NCI-H748 (cell line): Measurements from ENCODE around the gene TMTC2.
"Not testable (repeated sequence)": the region's sequence is repeated elsewhere in the genome, so short reads cannot be mapped to it uniquely, and the experiment has no call there.

Experiments
- DNase-seq: peaks from one replicate; lab custom pipeline; 2025; ENCODE audit not compliant: unreplicated experiment; lab: John Stamatoyannopoulos, UW

Gene TMTC2

DNA sequence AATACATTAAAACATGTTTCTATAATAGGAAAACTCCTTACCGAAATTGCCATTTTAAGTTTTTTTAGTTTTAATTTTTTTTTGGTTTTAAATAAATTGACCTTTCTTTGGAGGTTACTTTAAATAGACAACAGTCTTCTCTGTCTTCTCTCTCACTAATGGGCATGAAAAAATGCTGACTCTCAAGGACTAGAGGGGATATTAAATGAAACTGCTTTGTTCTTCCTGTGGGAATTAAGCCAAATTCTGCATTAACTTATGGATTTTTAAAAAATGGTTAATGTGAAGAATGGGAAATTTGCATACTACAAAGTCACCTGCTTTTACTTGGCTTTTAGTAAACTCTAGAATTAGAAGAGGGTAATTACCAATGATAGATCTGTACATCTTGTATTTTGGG, 378.9 kb downstream of the TMTC2 start:
- DNase-seq: no peak

DNA sequence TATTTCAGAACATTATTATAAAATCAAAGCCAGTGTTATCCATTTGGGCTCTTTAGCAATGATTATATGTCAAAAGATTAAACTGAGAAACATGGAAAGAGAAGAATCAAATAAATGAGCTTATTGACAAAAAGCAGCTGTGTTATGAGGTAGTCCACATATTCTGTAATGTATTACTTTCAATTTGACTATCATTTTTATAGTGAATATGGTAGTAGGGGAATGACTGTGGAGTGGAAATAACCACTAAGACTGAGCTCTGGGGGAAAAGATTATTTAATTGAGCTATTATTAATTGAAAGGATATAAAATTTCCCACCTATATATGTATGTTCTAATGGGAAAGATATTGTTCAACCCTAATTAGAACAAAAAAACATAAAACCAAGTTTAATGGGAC, 381.3 kb downstream of the TMTC2 start:
- no peak for DNase-seq

DNA sequence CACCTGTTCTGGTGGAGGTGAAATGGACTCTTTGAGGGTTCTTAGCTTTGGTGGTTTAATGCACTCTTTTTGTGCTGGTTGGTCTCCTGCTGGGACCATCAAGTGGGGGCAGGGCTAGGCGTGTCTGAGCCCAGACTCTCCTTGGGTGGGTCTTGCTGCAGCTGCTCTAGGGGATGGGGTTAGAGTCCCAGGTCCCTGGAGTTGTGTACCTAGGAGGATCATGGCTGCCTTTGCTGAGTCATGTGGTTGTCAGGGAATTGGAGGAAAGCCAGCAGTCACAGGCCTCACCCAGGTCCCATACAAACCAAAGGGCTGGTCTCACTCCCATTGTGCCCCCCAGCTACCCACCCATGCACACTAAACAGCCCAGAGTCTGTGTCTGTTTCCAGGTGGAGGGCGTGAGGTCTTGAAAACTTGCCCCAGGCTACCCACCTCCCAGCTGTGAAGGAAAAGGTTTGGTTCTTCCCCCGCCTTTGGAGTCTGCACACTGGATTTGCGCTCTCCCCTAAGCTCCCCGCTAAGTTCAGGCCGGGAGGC, 387.7 kb downstream of the TMTC2 start:
- DNase-seq: peak; percentile 7

DNA sequence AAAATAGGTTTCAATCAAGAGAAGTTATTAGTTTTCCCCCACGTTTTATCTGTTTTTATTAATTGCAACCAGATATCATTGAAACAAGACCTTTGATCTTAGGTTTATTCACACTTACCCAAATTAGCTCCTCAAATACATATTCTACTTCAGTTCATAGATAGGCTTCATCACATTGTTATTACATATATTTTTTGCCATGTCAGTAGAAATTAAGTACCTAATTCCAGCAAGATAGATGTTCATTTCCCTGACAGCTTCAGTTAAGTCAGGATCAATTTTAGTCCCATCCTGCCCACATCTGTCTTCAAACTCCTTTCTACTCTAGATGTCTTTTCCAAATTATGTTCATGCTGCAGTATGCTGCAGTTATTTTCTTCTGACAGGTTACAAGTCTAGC, 388.8 kb downstream of the TMTC2 start:
- no peak for DNase-seq

DNA sequence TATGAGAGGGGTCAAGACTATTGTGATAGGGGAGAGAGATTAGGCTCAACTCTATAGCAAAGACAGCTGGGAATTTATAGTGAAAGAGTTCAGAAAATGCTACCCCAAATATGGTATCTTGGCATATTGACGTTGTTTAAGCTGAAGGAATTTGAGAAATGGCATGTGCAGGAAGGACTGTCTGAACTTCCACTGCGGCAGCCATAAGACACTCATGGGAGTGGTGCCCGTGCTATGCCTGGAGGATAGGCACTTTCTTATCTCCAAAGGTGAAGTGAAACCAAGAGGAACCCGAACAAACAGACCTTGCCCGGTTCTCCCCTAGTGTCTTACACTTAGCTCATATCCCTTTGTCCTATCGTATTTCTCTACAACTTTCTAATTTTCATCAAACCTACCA, 390.3 kb downstream of the TMTC2 start:
- no peak for DNase-seq

DNA sequence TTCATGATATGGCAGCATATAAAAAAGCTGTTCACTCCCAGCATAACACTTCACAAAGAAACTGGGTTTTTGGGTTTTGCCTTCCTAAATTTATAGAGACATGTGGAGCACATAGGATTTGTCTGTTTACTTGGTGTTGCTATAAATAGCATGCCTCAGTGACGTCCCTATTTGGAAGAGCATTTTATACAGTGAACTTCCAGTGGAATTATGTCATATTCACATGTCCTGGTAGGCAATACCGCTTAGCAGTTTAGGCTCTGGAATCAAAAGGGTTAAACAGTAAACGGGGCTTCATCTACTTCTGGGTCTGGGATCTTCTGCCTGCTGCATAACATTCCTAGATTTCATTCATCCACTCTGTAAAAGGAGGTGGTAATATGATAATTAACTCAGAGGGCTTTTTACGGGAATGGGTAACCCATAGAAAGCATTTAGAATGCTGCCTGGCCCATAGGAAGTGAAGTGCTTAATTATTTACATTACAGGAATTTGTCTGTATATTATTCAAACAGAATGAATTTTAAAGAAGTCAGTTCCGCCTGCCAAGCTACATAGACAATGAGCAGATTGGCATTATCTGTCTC, 396.1 kb downstream of the TMTC2 start:
- DNase-seq: no peak

DNA sequence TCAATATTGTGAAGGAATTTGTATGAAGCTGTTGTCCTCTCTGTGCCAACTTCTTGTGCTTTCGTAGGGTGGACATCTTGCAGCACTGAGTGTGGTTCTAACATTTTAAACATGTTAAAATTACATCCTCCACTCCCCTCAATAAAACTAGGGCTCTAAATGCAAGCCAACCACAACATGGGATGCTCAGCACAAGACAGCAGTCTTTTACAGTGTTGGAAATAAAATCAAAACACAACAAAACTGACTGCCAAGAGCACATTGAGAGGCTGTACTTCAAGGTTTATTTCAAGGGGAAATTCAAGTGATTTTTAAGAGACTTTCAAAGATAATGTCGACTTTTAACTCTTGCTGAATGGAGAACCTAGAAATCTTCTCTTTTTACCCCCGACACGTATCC, 396.9 kb downstream of the TMTC2 start:
- DNase-seq: no peak

DNA sequence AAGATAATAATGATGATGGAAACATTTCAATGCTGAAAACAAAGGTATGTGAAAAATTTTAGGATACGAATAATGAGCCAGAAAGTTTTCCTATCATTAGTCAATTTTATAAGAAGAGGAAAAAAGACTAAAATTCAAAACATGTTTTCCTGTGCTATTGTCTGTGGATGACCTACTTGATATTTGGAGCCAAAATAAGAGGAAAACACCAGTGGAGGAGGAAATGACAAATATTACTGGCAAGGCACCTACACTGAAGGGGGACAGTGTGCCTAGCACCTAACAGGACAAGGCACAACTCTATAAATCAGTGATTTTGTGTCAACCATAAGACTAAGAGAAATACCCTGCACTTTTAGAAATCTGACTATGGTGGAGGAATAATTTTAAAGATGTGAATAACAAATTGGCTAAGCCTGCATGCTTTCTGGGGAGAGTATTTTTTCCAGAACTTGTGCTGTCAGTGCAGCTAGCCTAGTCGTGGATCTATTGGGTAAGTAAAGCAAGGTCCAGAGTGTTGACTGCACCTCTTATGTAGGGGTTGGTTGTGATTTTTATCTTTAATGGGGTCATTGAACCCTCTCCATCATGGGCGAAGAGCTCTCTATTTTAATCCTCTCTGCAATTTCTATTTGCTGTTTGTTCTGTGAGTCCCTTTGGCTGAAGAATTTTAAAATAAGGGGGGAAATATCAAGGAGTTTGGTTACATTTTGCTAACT, 398.0 kb downstream of the TMTC2 start:
- DNase-seq: no peak

DNA sequence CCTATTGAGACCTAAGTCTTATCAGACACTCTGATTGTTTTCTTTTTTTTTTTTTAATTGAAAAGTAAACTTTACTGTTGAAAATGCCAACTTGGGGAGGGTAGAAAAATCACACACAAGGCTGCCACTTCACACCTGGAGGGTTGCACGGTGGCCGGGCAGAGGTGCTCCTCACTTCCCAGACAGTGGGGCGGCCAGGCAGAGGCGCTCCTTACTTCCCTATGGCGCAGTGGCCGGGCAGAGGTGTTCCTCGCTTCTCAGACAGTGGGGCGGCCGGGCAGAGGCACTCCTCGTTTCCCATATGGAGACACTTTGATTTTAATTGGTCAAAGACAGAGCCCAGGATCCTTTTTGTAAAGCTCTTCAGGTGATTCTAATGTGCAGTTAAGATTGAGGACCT, 399.3 kb downstream of the TMTC2 start:
- no peak for DNase-seq

DNA sequence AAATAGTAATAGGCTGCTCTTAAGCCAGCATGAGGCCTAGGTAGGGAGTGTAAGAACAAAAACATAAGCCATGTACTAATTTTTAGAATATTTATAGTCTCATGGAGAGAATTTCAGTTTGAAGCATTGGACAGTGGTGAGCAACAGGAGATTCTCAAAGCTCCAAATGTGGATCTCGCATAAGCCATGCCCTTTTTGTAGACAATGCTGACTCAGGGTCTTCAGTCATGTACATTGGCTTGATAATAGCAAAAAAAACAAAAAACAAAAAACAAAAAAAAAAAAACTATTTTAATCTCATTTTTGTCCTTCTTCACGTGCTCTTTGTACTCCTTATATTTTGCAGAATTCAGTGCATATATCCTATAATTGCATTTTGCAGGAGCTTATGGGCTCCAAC, 402.9 kb downstream of the TMTC2 start:
- no peak for DNase-seq

DNA sequence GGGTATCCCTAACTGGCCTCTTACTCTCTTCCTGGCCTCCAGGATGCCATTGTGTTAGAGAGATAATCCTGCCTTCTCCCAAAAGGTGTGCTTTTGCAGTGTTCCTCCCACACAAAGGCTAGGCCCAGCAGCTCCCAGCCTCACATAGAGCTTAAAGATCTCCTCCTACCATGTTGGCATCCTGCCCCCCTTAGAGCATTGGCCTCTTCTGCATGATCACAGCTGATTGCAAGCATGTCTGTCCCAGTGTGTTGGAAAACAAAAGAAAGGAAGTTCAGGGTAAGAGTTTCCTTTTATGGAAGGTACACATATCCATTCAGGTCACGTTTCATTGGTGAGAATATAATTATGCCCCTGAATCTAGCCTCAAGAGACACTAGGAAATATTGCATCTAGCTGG, 405.4 kb downstream of the TMTC2 start:
- peak; percentile 35 for DNase-seq

DNA sequence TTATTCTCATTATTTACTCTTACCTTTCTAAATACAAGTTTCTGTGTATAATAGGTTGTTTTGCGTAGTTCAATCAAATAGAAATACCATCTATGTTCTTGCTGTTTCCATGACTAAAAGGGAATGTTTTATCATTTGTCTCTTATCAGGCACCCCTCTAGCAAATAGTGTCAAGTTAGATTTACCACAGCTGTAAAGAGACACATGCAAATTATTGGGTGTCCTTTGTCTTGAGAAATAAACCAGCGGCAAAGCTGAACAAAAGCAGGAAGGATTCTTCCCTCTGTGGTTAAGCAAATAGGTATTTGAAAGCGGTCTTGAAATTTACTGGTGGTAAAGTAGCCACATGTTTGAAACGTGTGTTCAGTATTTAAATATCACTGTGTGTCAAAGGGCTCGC, 405.9 kb downstream of the TMTC2 start:
- no peak for DNase-seq

DNA sequence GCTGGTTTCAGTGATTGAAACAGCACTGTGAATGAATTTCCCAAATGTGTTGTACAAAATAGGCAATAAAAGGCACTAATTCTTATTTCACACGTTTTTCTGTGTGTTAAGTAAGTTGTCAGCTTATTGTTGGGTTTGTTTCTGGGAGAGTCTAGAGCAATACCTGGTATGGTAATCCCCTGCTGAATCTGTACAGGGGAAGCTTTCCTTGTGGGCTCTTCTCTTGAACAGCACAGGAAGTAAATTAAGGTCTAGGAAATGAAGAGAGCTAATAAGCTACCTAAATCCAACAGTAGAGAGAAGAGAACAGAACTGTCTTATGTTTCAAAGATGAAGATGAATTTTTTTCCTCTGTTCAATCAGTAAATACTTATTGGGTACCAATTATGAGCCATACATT, 406.7 kb downstream of the TMTC2 start:
- no peak for DNase-seq

DNA sequence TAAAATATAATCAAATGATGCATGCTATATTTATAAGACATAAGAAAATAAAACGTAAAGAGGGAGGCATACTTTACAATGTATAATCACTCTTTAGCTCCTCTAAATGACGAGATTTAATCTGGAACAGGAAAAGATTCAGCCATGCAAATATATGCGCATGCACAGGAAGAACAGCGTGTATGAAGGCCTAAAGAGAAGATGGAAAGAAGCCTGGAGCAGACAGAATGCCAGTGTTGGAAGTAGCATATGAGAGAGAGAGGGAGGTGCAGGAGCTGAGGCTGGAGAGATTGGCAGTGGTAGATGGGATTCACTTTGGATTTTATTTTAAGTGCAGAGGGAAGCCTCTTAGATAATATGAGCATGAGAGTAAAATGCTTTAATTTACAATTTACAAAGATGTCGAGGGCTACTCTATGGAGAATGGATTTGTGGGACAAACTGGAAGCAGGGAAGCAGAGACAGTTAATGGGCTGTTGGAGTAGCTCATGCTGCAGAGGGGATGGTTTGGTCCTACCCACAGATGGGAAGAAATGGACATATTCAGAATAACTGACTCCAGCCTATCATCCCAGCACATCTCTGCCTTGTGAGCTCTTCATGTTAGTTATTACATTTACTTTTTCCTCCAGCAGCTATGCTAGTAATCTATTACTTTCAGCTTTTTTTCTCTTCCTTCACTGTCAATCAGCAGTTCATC, 411.1 kb downstream of the TMTC2 start:
- no peak for DNase-seq

DNA sequence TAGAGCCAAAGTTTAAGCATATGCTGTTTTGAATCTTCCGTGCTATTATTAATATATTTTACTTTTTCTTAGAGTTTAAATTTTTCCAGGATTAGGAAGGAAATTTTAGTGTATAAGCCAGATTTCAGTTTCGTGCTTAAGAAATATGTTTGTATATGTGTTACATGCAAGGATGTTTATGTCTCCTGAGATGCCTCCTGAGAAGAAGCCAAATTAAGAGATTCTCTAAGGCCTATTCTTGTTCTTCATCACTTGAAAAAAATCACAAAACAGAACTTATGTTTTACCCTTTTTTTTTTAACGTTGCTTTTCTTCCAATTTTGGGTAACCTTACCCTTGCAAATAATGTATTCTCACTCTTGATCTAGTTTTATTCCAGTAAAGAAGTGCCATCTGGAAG, 412.7 kb downstream of the TMTC2 start:
- no peak for DNase-seq

DNA sequence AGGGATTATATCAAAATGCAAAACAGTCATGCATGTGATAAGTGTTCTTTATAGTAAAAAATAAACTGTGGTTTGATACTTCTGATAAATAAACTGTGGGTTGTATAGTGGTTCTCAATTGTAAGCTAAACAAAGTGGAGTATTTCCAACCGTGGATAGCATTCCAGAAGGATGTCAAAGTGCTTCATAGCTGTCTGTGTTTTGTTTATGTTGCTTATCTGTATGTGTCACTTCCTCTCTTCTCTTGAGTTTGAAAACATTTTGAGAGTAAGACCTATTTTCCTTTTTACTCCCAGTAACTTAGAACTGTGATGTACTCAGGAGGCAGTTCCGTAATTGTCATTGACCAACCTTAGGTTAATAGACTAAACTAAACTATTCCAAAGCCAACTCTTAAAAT, 415.8 kb downstream of the TMTC2 start:
- DNase-seq: no peak

DNA sequence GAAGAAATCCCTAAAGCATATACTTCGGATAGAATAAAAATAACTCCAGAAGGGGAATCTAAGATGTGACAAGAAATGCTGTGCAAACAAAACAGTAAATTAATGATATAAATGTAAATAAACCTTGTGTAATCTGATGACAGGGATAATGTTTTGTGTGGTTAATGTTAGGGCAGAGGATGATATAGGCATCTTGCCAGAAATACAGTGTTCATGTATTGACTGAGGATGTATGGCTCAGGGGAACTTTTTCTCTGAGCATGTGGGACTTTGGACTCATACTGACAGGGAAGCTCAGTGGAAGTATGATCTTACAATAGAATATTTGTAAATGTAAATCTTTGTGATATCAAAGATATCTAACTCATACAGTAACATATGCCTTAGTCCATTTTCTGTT, 420.2 kb downstream of the TMTC2 start:
- DNase-seq: peak; percentile 29

DNA sequence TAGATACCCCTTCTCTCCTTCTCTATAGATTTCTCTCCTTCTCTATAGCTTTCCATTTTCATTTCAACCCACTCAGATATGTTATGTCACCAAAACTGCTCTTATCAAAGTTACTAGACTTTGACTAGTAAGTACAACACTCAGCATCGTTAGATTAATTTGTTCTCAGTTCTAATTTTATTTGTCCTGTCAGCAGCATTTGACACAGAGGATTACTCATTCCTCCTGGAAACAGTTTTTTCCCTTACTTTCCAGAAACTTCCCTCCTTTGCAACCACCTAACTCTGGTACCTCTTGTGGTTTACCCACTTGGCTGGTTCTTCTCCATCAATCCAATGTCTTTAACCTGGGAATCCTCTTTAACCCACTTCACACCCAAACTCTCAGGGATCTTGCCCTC, 423.7 kb downstream of the TMTC2 start:
- no peak for DNase-seq

DNA sequence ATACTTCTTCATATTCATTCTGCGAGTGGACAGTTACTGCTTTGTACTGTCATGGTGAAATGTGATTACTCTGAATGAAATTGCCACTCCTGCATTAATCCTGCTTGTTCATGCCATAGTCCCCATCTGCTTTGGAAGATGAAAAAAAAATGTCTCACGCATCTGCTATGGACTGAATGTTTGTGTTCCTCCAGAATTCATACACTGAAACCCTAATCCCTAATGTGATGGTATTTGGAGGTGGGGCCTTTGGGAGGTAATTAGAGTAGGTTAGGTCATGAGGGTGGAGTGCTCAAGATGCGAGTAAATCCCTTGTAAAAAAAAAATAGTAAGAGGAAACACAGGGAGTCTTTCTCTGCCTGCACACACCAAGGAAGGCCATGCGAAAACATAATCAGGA, 427.2 kb downstream of the TMTC2 start:
- DNase-seq: no peak

DNA sequence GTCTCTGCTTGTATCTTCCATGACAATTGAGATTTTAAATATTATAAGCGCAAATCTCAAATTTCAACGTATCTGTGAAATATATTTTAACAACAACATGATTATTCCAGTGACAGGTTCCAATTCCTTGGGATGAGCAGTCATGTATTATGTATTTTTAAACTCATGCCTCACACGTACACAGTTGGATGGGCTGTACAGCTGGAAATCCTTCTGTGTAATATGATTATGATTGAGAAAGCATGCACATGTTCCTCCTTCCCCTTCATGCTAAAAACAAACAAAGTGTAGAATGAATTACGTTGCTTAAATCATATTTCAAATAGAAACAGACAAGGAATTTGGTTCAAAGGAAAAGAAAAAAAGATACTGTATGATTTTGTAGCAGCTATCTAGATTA, 428.3 kb downstream of the TMTC2 start:
- no peak for DNase-seq

DNA sequence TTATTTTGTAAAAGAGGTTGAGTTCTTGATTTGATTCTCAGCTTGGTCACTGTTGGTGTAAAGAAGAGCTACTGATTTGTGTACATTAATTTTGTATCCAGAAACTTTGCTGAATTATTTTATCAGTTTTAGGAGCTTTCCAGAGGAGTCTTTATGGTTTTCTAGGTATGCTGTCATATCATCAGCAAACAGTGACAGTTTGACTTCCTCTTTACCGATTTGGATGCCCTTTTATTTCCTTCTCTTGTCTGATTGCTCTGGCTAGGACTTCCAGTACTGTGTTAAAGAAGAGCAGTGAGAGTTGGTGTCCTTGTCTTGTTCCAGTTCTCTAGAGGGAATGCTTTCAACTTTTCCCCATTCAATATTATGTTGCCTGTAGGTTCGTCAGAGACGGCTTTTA, 431.2 kb downstream of the TMTC2 start:
- not testable (repeated sequence) for DNase-seq

DNA sequence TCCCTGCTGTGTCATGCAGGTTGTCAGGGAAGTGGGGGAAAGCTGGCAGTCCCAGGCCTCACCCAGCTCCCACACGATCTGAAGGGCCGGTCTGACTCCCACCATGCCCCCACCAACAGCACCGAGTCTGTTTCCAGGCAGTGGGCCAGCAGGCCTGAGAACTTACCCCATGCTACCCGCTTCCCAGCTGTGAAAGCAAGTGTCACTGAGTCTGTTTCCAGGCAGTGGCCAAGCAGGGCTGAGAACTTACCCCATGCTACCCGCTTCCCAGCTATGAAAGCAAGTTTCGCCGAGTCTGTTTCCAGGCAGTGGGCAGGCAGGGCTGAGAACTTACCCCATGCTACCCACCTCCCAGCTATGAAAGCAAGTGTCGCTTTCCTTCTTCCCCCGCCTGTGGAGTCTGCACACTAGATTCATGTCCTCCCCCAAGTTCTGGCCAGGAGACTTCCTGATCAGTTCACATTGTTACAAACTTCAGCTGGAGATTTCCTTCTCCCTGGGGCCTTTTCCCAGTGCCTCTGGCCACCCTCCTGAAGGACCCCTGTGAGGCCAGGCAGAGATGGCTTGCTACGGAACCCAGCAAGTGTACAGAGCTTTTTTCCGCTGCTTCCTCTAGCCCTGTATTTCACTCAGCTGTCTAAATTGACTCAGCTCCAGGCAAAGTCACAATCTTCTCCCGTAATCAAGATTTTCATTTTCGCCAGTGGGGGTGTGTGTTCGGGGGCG, 435.4 kb downstream of the TMTC2 start:
- no peak for DNase-seq
